ENCODE data around the gene RDH14.

DNA sequence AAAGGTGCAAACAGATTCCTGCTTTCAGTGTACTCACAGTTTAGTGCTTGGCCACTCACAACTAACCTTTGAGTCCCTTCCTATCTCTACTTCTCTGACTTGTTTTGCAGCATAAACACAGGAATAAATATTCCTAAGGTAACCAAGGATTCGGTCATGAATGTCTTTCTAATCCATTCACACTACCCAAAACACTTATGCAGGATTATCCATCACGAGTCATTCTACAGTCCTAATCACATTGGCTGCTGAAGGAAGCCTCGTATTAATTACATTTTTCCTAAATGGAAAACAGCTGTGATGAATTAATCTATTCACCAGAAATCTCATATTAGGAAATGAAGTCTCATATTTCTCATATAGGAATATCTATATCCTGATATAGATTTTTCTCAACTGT, 16.3 kb downstream of the RDH14 start:
- TF ChIP-seq POLR2AphosphoS5 (IDR thresholded peaks at IDR 0.05; ENCODE audit: borderline replicate concordance, low read depth, low read length) (no peak), EZH2 (IDR thresholded peaks at IDR 0.05) (no peak)
